NOMO-1 treated with DMSO at 0.1 percent for 48 hours (cell line): Measurements from ENCODE around the gene ALDH18A1.
A peak's percentile ranks its signal among the peaks of the same experiment; 100 is the strongest.
"Not testable (repeated sequence)": the region's sequence is repeated elsewhere in the genome, so short reads cannot be mapped to it uniquely, and the experiment has no call there.

ENCODE experiments used
- DNase-seq: peaks from one replicate; lab custom pipeline; 2025; ENCODE audit not compliant: unreplicated experiment; lab: John Stamatoyannopoulos, UW

Gene ALDH18A1

DNA sequence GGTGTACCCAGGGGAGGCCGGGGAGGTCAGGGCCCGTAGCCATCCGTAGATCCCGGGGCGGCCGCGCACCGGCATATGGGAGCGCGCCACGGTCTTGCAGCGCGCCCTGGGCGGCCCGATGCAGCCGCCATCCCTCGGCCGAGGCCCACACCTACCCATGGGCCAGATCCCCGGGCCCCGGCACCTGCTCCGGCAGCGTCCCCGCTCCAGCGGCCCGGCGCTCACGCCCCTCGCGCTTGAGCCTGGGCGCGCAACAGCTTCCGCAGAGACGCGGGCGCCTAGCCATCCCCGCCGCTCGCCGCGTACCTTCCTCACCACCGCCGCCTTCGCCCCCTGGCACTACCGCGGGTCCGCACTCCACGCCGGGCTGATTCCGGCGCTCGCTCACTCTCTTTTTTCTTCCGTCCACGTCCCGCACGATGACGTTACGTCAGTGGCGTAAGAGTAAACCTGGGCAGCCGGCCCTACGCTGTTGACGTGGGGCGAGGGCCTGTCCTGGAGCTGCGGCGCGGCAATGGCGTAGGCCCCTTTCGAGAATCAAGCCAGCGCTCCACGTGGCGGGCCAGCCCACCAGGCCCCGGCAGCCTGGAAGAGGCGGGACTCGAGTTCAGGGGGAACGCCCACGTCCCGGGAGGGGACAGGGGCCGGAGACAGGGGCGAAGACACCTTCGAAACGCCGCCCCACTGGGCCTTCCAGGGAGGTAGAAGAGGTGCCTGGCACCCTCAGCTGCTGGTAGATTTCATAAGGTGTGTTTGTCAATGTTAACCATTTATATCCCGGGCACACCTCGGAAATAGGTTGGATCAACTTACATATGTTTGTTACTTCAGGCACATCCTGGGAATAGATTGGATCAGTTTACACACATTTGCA, at the start of gene ALDH18A1:
TSS of gene ALDH18A1 (minus strand) at position 421 of the 874 bp plus-strand sequence. CDS start 3,334 bp downstream, outside the sequence.
- peak; percentile 87 for DNase-seq

DNA sequence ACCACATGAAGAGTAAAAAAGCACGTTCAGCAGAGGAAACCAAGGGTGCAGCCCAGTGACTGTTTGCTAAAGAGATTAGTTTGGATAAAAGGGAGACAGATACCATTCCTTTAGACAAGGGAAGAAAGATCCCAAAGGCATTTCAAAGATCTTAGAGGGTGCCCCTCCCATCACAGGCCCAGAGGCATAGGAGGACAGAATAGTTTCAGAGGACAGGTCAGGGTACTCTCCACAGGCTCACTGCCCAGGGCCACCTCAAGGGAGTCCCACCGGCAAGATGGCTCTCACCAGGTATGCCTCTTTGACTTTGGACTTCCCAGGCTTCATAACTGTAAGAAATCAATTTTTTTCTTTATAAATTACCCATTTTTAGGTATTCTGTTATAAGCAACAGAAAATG, 41.9 kb upstream of the ALDH18A1 start:
- no peak for DNase-seq

DNA sequence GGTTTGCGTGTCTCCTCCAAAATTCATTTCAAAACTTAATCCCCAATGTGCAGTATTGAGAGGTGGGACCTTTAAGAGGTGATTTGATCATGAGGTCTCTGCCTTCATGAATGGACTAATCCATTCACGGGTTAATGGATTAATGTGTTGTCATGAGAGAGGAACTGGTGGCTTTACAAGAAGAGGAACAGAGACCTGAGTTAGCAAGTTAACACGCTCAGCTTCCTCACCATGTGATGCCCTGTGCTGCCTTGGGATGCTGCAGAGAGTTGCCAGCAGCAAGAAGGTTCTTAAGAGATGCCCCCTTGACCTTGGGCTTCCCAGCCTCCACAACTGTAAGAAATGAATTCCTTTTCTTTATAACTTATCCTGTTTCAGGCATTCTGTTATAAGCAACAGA, 40.9 kb upstream of the ALDH18A1 start:
- DNase-seq = peak; percentile 88

DNA sequence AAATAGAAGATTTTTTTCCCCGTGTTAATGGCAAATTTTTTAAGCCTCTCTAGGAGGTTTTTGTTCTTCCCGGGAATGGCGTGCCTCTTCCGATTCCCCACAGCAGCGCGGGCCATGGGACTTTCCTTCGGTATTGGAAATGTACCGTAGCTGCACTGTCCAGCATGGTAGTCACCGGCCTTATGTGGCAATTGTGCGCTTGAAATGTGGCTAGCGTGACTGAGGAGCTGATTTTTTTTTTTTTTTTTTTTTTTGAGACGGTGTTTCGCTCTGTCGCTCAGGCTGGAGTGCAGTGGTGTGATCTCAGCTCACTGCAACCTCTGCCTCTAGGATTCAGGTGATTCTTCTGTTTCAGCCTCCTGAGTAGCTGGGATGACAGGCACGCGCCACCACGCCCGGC, 38.2 kb upstream of the ALDH18A1 start:
- DNase-seq = peak; percentile 39

DNA sequence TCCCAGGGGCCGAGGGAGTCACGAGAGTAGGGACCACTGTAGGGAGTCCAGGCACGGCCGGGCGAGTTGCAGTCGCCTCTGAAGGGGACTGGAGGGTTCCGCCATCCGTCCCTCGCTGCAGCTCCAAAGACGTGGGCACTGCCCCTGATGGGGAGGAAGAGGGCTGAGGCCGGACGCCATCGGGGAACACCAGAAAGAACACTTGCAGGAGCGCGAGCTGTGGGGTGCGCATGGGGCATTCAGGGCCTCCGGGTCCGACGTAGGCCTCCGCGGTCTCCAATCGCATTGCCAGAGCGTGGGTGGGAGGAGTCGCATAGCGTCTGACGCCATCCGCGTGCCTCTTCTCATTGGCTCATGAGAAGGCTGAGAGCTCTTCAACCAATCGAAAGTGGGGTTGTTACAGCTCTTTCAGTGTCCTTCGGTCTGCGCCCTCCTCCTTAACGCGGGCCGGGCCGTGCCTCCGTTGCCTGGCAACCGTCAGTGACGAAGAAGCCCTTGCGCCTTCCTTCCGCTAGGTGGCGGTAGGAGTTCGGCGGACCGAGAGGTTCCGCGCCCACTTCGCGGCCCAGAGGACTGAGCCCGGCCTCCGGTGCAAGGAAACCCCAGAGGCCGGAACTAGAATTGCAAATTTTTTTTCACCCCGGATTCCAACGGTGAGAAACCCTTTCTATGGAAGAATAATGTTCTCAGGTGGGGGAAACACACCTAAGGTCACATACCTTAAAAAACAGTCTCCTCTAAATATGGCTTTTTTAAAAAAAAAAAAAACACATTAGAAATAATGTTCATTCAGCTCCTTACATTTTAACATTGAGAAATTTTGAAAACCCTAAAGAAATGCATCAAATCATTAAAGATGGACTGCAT, 37.4 kb upstream of the ALDH18A1 start, which contains the start of gene TCTN3:
TSS of gene TCTN3 (minus strand) at position 260 of the 867 bp plus-strand sequence. CDS start at position 232, 28 bp downstream.
- peak; percentile 99 for DNase-seq

DNA sequence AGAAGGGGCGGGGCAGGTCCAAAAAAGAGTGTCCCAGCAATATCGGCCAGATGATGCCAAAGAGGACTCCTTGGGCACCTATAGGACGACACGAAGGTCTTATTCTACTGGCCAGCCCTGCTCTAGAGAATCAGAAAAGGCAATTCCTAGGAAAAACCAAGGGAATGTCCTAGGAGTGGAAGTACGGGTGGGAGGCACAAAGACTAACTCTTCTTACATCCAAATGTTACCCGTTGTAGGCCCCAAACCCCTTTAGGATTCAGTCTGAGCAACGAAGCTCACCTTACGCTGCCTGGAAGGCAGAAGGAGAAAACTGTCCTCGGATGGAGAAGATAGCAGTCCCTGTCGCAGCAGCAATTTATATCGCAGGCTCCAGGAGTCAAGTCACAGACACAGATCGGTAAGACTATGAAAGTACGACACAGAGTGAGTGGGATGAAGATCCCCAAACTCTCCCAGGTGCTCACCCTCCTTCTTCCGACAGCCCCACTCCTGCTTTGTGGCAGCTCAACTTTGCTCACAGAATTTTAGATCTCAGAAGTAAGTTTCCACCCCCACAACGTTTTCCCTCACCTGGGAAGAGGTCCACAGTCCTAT, 36.7 kb upstream of the ALDH18A1 start:
- no peak for DNase-seq

DNA sequence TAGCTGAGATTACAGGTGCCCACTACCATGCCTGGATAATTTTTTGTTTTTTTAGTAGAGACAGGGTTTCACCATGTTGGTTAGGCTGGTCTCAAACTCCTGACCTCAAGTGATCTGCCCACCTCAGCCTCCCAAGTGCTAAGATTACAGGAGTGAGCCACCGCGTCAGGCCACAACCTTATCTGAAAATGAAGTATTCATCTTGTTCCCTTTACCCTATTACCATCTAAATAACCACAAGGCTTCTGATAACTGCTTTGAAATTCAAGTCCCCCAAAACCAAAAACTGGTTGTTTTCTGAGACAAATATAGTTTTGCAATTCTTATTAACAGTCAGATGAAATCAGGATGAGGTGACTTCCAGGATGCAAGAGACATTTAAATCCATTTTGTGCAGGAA, 34.8 kb upstream of the ALDH18A1 start:
- DNase-seq = no peak

DNA sequence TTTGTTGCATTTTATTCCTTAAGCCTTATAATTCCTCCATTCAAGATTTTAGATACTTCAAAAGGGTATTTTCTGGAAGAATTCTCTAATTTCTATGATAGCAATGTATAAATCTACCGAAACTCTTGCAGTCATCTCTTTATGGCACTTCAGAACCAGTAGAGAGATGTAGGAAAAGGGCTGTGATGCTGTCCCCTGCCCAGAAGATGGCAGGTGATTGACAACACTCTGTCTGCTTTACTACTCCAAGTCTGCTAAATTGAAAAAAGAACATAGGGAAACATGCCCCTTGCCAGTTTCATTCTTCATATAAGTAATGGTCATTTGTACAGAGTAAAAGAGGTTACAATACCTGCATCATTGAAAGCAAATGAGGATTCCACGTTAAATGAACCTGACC, 32.1 kb upstream of the ALDH18A1 start:
- no peak for DNase-seq

DNA sequence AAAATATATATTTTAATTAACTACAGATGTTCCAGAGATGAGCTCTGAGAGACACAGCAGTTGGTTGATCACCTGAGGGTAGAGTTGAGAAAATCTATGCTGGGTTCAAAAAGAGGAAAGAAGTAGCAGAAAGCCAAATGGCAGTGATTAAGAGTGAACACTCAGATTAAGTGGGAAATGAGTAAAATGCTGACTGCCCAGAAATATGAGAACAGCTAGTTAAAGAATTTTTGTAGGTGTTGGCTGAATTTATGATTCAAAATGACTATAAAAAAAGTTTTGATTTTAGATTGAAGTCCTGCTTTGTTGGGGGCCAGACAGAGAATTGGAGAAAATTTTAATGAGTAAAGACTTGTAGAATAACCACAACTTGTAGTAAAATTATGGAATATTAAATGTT, 27.5 kb upstream of the ALDH18A1 start:
- DNase-seq = no peak

DNA sequence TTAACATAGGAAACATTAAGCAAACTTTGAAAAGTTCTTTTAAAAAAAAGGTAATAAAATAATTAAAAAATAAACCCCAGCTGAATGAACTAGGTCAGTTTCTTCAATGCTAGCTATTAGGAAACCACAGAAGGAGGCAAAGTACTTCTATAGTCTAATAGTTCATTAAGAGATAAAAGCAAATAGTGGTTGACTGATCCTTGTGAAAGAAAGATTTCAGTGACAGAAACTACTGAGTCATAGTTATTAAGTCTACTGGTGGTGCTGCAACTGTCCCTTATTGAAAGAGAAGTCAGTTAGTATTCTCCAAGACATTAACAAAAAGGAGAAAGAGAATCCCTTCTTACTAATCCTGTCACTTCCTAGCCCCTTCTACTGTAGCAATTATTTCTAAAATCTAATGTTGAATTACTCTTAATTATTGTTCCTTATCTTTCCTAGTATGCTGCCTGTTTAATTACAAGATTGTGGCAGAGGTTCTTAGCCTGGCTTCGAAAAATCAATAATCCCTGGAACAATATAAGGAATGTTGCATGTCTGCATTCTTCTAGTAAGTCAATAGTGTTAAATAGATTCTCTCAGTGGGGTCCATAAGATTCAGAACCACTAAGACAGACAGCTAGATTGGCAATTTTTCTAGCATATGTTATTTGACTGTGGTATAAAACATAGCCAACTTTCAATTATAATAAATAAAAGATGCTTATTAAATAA, 19.0 kb upstream of the ALDH18A1 start:
- peak; percentile 29 for DNase-seq

DNA sequence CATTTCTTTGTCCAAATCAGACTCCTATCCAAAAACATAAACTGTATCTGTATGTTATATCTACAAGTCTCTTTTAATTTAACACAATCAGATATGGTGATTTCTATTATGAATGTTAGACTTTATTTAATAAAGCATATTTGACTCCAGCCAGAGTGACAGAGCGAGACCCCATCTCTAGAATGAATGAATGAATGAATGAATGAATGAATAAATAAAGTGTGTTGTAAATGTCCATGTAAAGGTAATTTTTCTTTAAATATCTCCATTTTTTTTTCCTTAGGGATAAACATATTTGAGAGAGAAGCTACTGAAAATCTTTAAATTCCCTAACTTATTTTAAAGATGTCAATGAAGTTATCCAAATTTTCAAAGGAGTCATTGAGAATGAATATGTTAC, 18.1 kb upstream of the ALDH18A1 start:
- DNase-seq = no peak

DNA sequence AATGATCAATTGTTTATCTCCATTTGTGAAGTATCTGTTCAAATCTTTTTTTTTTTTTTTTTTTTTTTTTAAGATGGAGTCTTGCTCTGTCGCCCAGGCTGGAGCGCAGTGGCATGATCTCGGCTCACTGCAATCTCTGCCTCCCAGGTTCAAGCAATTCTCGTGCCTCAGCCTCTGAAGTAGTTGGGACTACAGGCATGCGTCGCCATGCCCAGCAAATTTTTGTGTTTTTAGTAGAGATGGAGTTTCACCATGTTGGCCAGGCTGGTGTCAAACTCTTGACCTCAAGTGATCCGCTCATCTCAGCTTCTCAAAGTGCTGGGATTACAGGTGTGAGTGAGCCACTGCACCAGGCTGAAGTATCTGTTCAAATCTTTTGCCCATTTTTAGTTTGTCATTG, 16.1 kb upstream of the ALDH18A1 start:
- not testable (repeated sequence) for DNase-seq

DNA sequence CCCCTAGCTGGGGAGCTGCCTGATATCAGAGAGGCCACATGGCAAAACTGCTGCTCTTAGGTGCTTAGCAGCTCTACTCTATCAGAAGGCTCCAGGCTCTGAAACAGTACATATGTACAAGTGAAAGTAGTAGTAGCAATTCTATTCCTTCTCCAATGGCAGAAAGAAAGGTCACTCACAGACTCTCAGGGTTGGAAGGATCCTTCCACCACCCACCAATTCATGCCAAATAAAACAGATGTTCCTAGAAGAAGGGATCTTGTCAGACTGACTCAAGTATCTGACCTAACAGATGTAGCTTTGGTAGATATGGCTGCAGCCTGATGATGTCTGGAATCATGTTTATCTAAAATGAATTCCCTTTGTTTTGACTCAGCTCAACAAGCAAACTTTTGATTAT, 8.0 kb upstream of the ALDH18A1 start:
- no peak for DNase-seq

DNA sequence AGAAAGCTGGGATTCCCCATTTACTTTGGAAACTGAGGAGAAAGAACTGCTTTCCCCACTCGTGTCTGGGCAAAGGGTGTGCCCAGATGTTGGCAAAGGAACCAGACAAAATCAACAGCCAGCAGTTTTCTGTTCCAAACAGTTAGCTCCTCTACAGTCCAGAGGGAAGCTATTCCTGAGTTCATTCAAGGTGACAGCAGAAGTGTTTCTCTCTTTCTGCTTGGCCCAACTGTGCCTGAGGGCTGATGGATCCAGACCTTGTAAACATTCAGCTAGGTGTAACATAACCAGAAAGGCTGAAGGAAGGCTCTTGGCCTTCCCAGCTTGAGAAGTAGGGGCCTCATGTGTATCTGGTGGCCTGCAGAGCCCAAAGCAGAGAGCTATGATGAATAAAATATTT, 7.0 kb upstream of the ALDH18A1 start:
- no peak for DNase-seq

DNA sequence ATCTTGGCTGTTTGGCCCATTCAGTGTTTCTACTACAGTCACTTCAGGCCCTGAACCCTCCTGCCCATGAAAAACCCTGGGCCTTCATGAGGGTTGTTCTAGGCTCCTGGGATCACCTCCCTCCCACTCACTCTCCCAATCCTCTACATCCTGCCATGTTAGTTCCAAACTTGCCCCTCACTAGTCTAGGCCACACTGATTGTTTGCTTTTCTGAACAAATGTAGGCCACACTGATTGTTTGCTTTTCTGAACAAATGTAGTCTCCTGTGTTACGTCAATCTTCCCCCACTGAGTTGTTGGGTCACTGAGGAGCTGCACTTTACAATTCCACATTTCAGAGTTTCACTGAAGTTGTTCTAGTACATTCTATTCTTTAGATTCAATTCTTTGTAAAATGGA, 5.3 kb upstream of the ALDH18A1 start:
- no peak for DNase-seq

DNA sequence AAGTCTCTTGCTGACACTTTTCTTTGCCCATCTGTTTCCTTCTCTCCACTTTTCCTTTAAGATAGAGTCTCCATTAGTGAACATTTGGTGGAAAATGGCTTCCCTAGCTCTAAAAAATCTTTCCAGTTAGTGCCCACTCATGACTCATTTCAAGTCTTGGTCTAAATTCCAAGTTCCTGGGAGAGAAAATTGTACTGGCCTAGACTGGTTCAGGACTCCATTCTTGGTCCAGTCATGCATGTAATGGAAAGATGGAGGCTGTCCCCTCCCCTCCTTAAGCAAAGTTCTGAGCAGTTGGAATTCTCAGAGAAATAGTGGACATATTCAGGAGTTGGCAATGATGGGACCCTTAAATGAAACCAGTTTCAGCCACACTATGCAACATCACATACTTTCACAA, 3.8 kb upstream of the ALDH18A1 start:
- DNase-seq = no peak

DNA sequence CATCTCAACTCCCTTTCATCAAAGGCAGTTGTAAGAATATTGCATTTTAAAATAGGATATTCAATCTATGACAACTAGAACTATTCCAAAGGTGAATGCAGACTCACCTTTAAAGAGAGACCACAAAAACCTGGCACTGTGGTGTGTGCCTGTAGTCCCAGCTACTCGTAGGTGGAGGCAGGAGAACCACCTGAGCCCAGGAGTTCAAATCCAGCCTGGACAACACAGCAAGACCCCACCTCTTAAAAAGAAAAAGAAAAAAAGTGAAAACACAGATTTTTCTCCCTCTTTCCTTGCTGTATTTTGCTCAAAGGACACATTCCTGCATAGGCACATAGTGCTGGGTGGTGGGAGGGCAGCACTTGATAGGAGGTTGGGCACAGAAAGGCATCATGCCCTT, 739 bp upstream of the ALDH18A1 start:
- no peak for DNase-seq

DNA sequence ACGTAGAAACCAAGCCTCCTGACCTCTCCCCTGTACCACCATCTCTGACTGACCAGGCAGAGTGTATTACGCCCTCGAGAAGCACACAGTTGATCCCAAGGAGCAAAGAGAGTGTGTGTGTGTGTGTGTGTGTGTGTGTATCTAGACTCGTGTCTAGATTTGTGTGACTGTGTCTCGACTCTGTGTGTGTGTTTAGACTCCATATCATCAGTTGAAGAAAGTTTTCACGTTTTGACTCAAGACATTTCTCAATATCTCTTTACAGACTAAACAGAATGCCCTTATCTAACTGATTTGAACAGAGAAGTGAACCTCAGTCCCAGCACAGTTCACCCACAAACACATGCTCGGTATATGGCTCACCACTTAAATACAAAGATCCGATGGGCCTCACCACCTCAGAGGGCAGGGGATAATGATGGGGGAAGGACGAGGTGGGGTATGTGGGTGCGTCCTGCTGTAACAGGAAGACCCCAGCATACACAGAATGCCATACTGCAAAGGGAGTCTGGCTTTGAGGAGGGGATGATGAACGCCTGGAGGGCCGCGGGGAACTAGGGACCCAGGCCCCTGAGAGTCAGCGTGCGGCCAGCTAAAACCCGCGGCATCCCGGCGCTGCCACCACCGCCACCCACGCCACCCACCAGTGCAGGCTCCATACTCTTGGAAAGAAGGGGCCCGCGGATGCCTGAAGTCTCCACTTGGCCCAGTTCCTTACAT, 780 bp downstream of the ALDH18A1 start:
- no peak for DNase-seq

DNA sequence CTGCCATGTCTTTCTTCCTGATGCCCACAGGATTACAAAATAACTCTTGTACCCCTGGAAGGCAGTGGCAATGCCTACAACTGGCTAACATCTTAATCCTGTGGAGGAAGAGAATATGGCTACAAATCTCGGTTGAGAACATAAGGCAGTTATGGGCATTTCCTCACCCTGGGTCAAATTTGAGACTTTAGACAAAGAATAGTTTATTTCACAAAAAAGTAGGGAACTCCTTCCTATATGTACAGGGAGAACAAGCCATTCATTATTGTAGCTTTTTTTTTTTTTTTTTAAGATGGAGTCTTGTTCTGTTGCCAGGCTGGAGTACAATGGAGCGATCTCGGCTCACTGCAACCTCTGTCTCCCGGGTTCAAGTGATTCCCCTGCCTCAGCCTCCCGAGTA, 2.6 kb downstream of the ALDH18A1 start:
- no peak for DNase-seq

DNA sequence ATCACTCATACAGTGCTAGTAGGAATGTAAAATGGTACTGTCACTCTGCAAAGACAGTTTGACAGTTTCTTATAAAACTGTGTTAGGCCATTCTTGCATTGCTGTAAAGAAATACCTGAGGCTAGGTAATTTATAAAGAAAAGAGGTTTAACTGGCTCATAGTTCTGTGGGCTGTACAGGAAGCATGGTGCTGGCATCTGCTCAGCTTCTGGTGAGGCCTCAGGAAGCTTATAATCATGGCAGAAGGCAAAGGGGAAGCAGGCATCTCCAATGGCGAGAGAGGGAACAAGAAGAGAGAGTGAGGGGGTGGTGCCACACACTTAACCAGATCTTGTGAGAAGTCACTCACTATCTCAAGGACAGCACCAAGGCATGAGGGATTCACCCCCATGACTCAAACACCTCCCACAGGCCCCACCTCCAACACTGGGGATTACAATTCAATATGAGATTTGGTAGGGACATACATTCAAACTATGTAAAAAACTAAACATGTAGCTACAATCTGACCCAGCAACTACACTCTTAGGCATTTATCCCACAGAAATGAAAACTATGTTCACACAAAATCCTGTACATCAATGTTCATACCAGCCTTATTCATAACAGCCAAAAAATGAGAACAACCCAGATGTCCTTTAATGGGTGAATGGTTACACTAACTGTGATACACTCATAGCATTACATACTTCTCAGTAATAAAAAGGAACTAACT, 5.0 kb downstream of the ALDH18A1 start:
- DNase-seq = no peak
